Hepatocyte (in vitro differentiated cells): ENCODE results near the gene ANKHD1.

Experiments
- EZH2 ChIP-seq: fragments of 200-600 bp; sonication (generic); IDR thresholded peaks from 2 replicates; pipeline ENCODE4 v1.6.1; 2016; ENCODE audit warnings: antibody characterized with exemption, mild to moderate bottlenecking, borderline replicate concordance
- TF ChIP-seq, protein P1 (sequence below): fragments of 200-600 bp; sonication (generic); IDR thresholded peaks from 2 replicates; pipeline ENCODE4 v1.5.1; 2016; ENCODE audit warnings: antibody characterized with exemption, mild to moderate bottlenecking; ENCODE audit not compliant: poor library complexity

DNA sequence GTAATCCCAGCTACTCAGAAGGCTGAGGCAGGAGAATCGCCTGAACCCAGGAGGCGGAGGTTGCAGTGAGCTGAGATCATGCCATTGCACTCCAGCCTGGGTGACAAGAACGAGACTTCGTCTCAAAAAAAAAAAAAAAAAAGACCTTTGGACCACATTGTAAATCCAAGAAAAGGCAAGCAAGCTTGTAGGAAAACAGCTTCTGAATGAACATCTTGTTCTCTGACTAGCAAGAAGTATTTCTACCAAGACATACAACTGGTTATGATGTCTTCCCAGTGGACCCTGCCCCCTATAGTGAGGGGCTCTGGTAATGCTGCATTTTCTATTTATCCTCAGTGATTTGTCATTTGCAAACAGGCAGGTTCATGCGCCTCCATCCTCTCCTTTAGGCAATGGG lies 141.3 kb downstream of the ANKHD1 start:
- TF ChIP-seq, protein P1, sequence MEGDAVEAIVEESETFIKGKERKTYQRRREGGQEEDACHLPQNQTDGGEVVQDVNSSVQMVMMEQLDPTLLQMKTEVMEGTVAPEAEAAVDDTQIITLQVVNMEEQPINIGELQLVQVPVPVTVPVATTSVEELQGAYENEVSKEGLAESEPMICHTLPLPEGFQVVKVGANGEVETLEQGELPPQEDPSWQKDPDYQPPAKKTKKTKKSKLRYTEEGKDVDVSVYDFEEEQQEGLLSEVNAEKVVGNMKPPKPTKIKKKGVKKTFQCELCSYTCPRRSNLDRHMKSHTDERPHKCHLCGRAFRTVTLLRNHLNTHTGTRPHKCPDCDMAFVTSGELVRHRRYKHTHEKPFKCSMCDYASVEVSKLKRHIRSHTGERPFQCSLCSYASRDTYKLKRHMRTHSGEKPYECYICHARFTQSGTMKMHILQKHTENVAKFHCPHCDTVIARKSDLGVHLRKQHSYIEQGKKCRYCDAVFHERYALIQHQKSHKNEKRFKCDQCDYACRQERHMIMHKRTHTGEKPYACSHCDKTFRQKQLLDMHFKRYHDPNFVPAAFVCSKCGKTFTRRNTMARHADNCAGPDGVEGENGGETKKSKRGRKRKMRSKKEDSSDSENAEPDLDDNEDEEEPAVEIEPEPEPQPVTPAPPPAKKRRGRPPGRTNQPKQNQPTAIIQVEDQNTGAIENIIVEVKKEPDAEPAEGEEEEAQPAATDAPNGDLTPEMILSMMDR, result no peak
- TF ChIP-seq EZH2, result no peak
